Body of pancreas (tissue), 4 donors: ENCODE measurements around the gene OXSM.

Experiments used
- POLR2A ChIP-seq, 3 donors: fragments of 450-650 bp; IDR thresholded peaks; one replicate each; pipeline ENCODE4 v1.6.1; 2016; ENCODE audit warnings: antibody characterized with exemption in 3 of 3, mild to moderate bottlenecking in 2 of 3
- TF ChIP-seq, protein P1 (sequence below), 7 experiments: fragments of 450-650 bp in 4 of 7; fragments of 200-600 bp in 3 of 7; sonication (generic) in 3 of 7; IDR thresholded peaks; one replicate each; pipeline ENCODE4 v1.5.1; 2016 to 2019; ENCODE audit warnings: antibody characterized with exemption in 7 of 7

DNA sequence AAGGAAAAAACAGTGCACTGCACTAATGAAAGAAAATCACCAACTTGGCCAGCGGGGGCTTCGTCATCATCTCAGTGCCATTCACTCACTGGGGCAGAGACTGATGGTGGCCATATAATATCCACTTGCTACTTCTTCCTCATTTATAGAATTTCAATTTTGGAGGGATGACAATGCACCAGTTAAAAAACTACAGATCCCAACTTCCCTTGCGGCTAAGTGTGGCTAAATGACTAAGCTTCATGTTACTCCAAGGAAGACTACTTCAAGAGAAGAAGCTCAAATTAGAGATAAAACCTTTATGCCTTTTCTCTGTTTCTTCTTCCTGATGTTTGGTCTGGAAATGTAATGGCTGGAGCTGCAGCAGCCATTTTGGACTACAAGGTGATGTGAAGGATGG lies 45.4 kb upstream of the OXSM start:
- TF ChIP-seq, protein P1, sequence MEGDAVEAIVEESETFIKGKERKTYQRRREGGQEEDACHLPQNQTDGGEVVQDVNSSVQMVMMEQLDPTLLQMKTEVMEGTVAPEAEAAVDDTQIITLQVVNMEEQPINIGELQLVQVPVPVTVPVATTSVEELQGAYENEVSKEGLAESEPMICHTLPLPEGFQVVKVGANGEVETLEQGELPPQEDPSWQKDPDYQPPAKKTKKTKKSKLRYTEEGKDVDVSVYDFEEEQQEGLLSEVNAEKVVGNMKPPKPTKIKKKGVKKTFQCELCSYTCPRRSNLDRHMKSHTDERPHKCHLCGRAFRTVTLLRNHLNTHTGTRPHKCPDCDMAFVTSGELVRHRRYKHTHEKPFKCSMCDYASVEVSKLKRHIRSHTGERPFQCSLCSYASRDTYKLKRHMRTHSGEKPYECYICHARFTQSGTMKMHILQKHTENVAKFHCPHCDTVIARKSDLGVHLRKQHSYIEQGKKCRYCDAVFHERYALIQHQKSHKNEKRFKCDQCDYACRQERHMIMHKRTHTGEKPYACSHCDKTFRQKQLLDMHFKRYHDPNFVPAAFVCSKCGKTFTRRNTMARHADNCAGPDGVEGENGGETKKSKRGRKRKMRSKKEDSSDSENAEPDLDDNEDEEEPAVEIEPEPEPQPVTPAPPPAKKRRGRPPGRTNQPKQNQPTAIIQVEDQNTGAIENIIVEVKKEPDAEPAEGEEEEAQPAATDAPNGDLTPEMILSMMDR (IDR thresholded peaks at IDR 0.05): no peak
- no peak for TF ChIP-seq POLR2A (IDR thresholded peaks at IDR 0.05)
